Measurements from ENCODE around the gene RRP8.

Gene RRP8

DNA sequence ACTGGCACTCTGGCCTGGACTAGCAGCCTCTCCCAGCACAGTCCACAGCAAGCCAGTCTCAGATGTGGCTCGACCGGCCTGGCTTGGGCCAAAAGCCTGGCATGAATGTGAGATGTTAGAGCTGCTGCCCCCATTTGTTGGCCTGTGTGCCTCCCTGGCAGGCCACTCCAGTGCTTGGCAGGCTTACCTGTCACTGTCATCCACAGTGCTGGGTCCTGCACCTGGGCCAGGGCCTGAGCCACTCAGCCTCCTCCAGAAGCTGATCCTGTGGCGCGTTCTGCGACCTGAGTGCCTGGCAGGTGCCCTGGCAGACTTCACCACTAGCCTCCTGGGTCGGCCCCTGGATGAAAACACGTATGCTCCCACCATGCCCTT, 36.1 kb downstream of the RRP8 start:
- no peak for DNase-seq (ENCODE audit: low read depth)

GRCh38 chr11:6566704-6567370, 36.6 kb downstream of the RRP8 start:
- no peak for DNase-seq (ENCODE audit: low read depth)

GRCh38 chr11:6565988-6566703, 37.3 kb downstream of the RRP8 start:
- no peak for DNase-seq (ENCODE audit: low read depth)

DNA sequence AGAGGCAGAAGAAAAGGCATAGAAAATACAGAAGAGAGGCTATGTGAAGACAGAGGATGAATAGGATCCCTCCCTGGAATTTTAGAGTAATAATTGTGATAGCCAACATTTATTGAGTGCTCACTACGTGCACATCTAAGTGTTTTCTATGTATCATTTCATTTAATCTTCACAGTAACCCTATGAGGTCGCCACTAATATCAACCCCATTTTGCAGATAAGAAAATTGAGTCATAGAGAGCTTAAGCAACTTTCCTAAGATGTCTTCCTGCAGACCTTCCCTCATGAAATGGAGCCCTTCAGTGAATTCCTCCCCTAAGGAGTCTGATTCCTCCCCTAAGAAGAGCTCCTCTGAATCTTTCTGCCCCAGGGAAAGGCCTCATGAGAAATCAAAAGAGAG, 38.1 kb downstream of the RRP8 start:
- DNase-seq (ENCODE audit: low read depth): no peak

DNA sequence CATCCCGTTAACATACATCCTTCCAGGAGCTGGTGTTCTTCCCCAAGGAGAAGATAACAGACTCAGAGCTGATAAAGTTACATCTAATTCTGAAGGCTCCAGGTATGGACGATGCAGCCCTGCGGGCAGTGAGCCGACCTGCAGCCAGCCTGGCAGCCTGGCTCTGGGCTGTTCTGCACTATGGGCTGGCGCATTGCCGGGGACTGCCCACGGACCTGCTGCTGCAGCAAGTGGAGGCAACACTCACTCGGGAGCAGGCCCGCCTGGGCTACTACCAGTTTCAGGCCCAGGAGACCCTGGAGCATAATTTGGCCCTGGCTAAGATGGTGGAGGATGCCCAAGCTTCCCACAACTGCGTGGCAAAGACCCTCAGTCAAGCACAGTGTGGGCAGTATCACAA, 39.7 kb downstream of the RRP8 start:
- no peak for DNase-seq (ENCODE audit: low read depth)

DNA sequence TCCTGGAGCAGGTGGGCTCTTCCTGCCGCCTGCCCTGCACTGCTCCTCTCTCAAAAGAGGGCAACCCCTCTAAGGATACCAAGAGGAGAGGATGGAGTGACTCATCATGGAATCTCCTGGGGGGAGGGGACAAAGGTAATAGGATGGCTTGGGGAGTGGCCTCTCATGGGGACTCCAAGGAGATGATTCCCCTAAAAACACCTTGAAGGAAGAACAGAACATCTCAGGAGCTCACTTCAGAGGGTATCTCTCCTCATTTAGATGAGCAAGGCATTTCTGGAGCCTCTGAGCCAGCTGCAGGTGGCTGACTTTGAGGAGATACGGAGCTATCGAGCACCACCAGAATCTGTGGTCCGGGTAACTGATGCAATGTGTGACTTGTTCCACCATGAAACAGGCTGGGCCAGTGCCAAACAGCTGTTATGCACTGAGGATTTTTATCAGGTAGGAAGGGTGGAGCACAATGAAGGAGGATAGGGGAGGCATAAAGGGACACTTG, 40.2 kb downstream of the RRP8 start:
- DNase-seq (ENCODE audit: low read depth): no peak

DNA sequence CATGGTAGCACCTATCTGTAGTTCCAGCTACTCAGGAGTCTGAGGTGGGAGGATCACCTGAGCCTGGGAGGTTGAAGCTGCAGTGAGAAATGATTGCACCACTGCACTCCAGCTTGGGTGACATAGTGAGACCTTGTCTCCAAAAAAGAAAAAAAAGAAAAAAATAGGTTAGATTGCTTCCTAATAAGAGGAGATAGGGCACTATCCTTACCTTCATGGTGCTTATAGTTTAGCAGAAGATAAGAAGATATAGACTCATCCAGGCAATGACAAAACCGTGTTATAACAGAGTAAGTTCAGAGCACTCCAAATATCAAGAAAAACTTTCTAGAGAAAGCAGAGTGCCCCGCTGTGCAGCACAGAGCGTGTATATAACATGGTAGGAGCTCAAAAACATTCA, 42.1 kb downstream of the RRP8 start:
- no peak for DNase-seq (ENCODE audit: low read depth)

- DNase-seq (ENCODE audit: low read depth): no peak
Observed at GRCh38 chr11:6559369-6559768, 44.0 kb downstream of the RRP8 start.

DNA sequence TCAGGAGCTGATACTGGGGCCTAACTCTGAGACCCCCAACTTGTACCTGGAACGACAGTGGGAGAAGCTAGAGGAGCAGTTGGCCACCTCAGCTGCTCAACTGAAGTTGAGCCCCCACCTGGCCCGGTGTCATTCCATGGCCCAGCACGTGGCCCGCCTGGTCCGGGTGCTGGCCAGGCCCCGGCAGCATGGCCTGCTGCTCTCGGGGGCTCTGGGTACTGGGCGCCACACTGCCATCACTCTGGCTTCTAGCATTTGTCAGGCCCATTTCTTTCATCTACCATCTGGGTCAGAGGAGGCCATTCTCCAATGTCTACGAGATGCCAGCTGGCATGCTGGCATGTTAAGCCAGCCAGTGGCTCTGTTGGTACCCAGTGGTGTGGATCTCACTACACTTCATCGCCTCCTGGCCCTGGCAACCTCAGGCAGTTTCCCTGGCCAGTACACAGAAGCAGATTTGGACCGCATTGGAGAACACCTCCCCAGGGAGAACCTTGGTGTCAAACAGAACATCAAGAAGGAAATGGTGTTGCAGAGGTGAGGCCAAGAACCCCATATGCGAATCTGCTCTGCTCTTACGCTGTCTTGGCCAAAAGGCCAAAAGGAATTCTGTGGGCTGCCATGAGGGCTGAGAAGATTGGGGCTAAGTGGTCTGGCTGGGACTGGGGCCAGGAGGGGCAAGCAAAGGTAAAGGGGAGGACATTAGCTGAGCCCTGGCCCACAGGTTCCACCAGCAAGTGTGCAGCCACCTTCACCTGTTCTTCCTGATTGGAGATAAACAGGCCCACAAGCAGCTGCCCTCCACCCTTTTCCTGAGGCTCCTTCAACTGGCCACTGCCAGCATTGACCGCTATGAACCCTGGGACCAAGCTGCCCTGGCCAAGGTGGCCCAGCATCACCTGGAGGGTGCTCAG, 45.4 kb downstream of the RRP8 start:
- no peak for DNase-seq (ENCODE audit: low read depth)

GRCh38 chr11:6557063-6557462, 46.4 kb downstream of the RRP8 start:
- no peak for DNase-seq (ENCODE audit: low read depth)

DNA sequence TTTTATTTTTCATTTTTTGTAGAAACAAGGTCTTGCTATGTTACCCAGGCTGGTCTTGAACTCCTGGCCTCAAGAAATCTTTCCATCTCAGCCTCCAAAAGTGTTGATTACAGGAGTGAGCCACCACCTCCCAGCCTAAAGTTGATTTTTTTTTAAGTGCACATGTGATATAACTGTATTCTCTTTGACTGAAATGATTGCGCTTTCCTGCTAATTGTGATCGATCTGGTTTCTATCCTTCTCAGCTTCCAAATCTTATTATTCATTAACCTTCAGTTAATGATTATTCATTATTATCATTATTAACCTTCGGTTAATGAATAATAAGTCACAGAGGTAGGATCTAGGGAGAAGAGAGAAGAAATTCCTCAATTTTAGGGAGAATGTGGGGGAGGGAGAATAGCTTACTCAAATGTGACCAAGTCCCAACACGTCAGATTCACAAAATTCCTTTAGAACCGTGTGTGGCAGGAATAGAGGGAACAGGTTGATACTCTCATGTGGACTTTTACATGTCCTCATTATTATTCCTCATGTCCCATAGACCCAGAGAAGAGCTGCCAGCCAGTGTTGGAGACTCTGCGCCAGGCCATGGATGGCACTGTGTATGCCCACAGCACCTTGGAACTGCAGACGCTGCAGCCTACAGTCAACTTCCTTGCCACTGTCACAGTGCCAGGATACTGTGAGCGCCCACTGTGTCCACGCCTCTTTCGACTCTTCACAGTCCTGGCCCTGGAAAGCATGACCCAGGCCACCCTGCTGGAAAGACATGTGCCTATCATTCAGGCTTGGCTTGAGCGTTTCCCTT, 47.1 kb downstream of the RRP8 start:
- DNase-seq (ENCODE audit: low read depth): no peak

DNA sequence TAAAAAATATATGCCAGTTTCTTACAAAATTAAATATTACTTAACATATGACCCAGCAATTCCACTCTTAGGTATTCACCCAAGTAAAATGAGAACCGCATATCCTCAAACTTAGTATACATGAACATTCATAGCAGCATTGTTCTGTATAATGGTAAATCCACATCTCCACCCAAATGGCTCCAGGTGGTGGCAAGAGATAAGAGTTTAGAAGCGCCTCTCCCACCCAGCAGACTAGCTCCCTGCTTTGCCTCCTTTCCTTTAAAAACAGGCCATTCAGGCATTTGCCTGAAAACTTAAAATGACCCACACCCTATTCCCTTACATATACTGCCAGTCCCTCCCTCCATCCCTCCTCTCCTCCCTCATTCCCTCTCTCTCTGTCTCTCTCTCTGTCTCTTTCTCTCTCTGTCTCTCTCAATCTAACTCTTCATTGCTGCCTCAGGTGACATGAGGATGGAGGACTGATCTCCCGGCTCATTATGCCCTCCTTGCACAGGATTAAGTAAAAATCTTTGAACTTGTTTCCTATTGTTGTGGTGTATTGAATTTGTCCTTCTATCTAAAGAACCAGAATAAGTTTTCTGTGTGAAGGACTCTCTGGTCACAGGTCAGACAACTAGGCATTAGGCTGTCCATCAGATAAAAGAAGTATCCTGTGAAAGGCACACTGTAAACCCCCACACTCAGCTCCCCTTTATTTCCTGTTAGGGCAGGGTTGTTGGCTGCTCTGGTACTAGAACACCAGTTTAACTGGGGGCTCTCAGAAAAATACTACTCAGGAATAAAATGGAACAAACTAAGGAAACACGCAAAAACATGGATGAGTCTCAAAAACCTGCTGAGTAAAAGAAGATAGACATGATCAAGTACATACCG, 48.3 kb downstream of the RRP8 start:
- DNase-seq (ENCODE audit: low read depth): no peak

- DNase-seq (ENCODE audit: low read depth): no peak
Observed at GRCh38 chr11:6553634-6554033, 49.8 kb downstream of the RRP8 start.

DNA sequence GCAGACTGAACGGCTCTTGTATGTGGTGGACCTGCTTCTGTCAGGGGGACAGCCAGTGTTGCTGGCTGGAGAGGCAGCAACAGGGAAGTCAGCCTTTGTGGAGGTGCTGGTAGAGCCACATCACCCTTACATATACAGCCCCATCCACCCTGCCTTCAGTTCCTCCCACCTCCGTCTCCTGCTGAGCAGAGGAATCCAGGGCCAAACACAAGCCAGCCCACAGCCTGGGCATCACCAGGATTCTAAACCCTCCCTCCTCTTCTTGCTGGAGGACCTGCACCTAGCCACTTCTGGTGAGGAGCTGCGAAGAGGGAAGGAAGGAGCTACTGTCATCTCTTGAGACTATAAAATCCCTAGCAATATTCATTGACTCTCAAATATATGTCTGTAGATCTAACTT, 54.8 kb downstream of the RRP8 start:
- DNase-seq (ENCODE audit: low read depth): no peak

GRCh38 chr11:6548121-6548520, 55.3 kb downstream of the RRP8 start:
- DNase-seq (ENCODE audit: low read depth): no peak

- DNase-seq (ENCODE audit: low read depth): no peak
Observed at GRCh38 chr11:6547177-6547576, 56.2 kb downstream of the RRP8 start.

DNA sequence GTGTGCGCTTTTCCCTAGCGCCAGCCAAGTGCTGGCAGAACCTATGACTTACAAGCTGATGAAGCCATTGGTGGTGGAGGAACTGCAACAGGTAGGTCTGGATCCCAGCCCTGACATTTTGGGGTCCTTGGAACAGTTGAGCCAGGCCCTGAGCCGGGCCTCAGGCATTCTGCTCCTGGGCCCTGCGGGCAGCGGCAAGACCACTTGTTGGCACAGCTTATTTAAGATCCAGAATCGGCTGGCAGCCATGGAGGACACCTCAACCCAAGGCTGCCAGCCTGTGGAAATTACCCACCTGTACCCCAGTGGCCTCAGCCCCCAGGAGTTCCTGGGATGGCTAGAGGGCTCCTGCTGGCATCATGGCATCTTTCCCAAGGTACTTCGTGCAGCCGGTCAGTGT, 56.7 kb downstream of the RRP8 start:
- no peak for DNase-seq (ENCODE audit: low read depth)

- no peak for DNase-seq (ENCODE audit: low read depth)
Observed at GRCh38 chr11:6545917-6546605, 57.4 kb downstream of the RRP8 start.
